Heart left ventricle (tissue), 16 donors: ENCODE measurements around the gene MORN2. TPM values are rescaled to one million over a fixed set of nuclear protein-coding genes. Genes with fewer than 3 reads are reported as not detected.

Experiments used
- ATAC-seq, 4 donors: fragments of 200-7000 bp; cut with Tn5 transposase; one replicate each; pipeline ENCODE4 v1.9.1; 2020 to 2022; ENCODE audit warnings: moderate library complexity in 4 of 4, mild to moderate bottlenecking in 3 of 4, moderate number of reproducible peaks in 1 of 4
- DNase-seq, 5 donors: peaks; one replicate each; pipeline ENCODE4 v3.0.0-alpha.2; 2020
- H3K27ac ChIP-seq, 12 donors: fragments of 200-600 bp; sonication (generic) in 4 of 12; one replicate each; pipeline versions ENCODE4 v1.5.0 to v1.8.0; 2016 to 2022; ENCODE audit warnings: mild to moderate bottlenecking in 2 of 12
- H3K27me3 ChIP-seq, 9 donors: fragments of 200-600 bp; sonication (generic) in 2 of 9; one replicate each; pipeline versions ENCODE4 v1.5.1 to v1.8.0; 2016 to 2022; ENCODE audit warnings: mild to moderate bottlenecking in 3 of 9
- H3K36me3 ChIP-seq, 9 donors: fragments of 200-600 bp; sonication (generic) in 2 of 9; one replicate each; pipeline versions ENCODE4 v1.5.0 to v1.8.0; 2018 to 2022; ENCODE audit warnings: mild to moderate bottlenecking in 2 of 9
- H3K4me1 ChIP-seq, 12 donors: fragments of 200-600 bp; sonication (generic) in 4 of 12; one replicate each; pipeline versions ENCODE4 v1.5.0 to v1.8.0; 2016 to 2022; ENCODE audit warnings: mild to moderate bottlenecking in 3 of 12
- H3K4me3 ChIP-seq, 12 donors: fragments of 200-600 bp; sonication (generic) in 4 of 12; one replicate each; pipeline versions ENCODE4 v1.5.0 to v1.8.0; 2017 to 2022; ENCODE audit warnings: mild to moderate bottlenecking in 9 of 12, moderate library complexity in 4 of 12
- H3K9me3 ChIP-seq, 12 donors: fragments of 200-600 bp; sonication (generic) in 4 of 12; one replicate each; pipeline versions ENCODE4 v1.5.0 to v1.8.0; 2016 to 2022; ENCODE audit warnings: mild to moderate bottlenecking in 1 of 12
- POLR2A ChIP-seq, 2 donors: fragments of 450-650 bp; IDR thresholded peaks; one replicate each; pipeline ENCODE4 v1.6.1; 2017; ENCODE audit warnings: antibody characterized with exemption in 2 of 2, mild to moderate bottlenecking in 2 of 2, moderate library complexity in 2 of 2
- WGBS, 4 donors: extraction: QIAGEN DNeasy Blood & Tissue Kit in 2 of 4; methylation state at CpG; one replicate each; pipeline versions ENCODE4 v1.1.5 to v1.1.7; 2013 to 2018; 5-methylcytosine and 5-hydroxymethylcytosine counted together
- intact Hi-C, 10 donors: fragments of 100-400 bp; cut with DNase I; formaldehyde crosslinking; loops; one replicate each; pipeline versions ENCODE4 v1.11.1 to v1.14.2; 2022
- polyA plus RNA-seq, 2 donors: library from polyadenylated mRNA; stranded (reverse); fragments of 200-250 nt; gene quantifications; one replicate each; pipeline ENCODE4 v1.2.3, GENCODE V29; 2013
- total RNA-seq, 9 donors: library from RNA; depleted of rRNA in 2 of 9; stranded (reverse); fragments of >200 nt in 2 of 9; fragmentation: NEBNext Ultra II Directional in 3 of 9; extraction: Animal tissue kit (Norgen Biotek cat#: 25700) in 3 of 9; gene quantifications; one replicate each; pipeline versions ENCODE4 v1.1.0 to v1.2.4, GENCODE V29; 2016 to 2023
- TF ChIP-seq, protein P1 (sequence below), 12 donors: fragments of 200-600 bp; sonication (generic) in 4 of 12; IDR thresholded peaks; one replicate each; pipeline versions ENCODE4 v1.5.0 to v1.8.0; 2018 to 2022; ENCODE audit warnings: antibody characterized with exemption in 12 of 12, mild to moderate bottlenecking in 5 of 12
- donor health status: ischemic (EF 13 %, LVEDD 7.1; RV severe dilation, severe dysfunction).
- donor health status: healthy with polysubstance abuse.
- donor health status: DM: no; HTN: yes; CAD: no.
- donor health status: DM: no; HTN: no; CAD: no.
- donor health status: ischemic (EF 25% LVEDD 6.9; RV normal size, moderate dysfunction).
- donor health status: ischemic (EF 25% LVEDD 5.7; RV mildly dilated, moderate dysfunction).
- donor health status: healthy.
- donor health status: DM: yes; HTN: yes; CAD: no.
- donor health status: ischemic (EF 35%, LVEDD 5.7; RV mildly dilated, moderate dysfunction).
- donor health status: nonischemic (EF 11% LVEDD 7.7; RV severe dilation, severe dysfunction).
- donor health status: DM: yes; HTN: yes; CAD: no.
- donor health status: PGD.
- donor health status: ischemic (EF 29% LVEDD 5.4; RV normal size, mild dysfunction).
- donor health status: nonischemic (EF 23%, LVEDD 6.1; RV moderate dilation, normal function).

MORN2 gene
- total and polyA plus RNA-seq, 11 donors: 10.5 to 39.8 (median 21.1) TPM

DNA sequence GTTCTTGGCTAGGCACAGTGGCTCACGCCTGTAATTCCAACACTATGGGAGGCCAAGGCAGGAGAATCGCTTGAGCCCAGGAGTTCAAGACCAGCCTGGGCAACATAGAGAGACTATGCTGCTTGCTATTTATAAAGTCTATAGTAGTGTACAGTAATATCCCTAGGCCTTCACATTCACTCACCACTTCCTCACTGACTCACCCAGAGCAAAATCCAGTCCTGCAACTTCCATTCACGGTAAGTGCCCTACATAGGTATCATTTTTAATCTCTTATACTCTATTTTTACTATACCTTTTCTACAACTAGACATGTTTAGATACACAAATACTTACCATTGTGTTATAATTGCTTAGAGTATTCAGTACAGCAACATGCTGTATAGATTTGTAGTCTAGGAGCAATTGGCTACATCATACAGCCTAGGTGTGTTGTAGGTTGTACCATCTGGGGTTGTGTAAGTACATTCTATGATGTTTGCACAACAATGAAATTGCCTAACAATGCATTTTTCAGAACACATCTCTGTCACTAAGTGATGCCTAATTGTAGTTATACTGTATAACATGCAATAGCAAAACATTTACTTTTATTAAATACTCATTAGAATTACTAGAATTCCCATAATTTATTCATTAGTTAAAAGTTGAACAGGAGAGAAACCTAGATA is 8.9 kb upstream of the MORN2 start:
- no peaks in the 10 kb centered on the region for H3K4me1 ChIP-seq
- peaks cover 0 to 52% (median 32%) of the 10 kb centered on the region in 9 donors for H3K36me3 ChIP-seq
- TF ChIP-seq POLR2A (IDR thresholded peaks at IDR 0.05): no peak
- TF ChIP-seq, protein P1, sequence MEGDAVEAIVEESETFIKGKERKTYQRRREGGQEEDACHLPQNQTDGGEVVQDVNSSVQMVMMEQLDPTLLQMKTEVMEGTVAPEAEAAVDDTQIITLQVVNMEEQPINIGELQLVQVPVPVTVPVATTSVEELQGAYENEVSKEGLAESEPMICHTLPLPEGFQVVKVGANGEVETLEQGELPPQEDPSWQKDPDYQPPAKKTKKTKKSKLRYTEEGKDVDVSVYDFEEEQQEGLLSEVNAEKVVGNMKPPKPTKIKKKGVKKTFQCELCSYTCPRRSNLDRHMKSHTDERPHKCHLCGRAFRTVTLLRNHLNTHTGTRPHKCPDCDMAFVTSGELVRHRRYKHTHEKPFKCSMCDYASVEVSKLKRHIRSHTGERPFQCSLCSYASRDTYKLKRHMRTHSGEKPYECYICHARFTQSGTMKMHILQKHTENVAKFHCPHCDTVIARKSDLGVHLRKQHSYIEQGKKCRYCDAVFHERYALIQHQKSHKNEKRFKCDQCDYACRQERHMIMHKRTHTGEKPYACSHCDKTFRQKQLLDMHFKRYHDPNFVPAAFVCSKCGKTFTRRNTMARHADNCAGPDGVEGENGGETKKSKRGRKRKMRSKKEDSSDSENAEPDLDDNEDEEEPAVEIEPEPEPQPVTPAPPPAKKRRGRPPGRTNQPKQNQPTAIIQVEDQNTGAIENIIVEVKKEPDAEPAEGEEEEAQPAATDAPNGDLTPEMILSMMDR (IDR thresholded peaks at IDR 0.05): no peak
- intact Hi-C loops: no loop called here
- ATAC-seq: no peak
- no peaks in the 10 kb centered on the region for H3K27me3 ChIP-seq
- peaks cover 0 to 29% (median 5%) of the 10 kb centered on the region in 12 donors for H3K9me3 ChIP-seq
- no peak for DNase-seq
- H3K27ac ChIP-seq: no peak overlapping the region
- no peak overlapping the region for H3K4me3 ChIP-seq
- WGBS, 4 donors: 97 to 99% (median 98%) methylated on average over 3 of the region's 3 CpGs

- Histone ChIP-seq H3K27ac (no peak overlapping the region), H3K4me3 (no peak overlapping the region), H3K27me3 (no peaks in the 10 kb centered on the region), H3K4me1 (peaks cover 0 to 12% (median 10%) of the 10 kb centered on the region in 12 donors), H3K9me3 (peaks cover 0 to 40% (median 5%) of the 10 kb centered on the region in 12 donors), H3K36me3 (peaks cover 0 to 18% (median 14%) of the 10 kb centered on the region in 9 donors)
- intact Hi-C loops: no loop called here
- 98 to 100% (median 99%) methylated on average over 3 of the region's 3 CpGs for WGBS, 4 donors
- no peak for TF ChIP-seq POLR2A (IDR thresholded peaks at IDR 0.05)
- TF ChIP-seq, protein P1 (IDR thresholded peaks at IDR 0.05): no peak
- DNase-seq: no peak
- no peak for ATAC-seq
Measured at GRCh38 chr2:38871432-38871831, 4.3 kb upstream of the MORN2 start.

GRCh38 chr2:38873763-38874162 is 2.0 kb upstream of the MORN2 start:
- TF ChIP-seq POLR2A (IDR thresholded peaks at IDR 0.05): no peak
- TF ChIP-seq, protein P1 (IDR thresholded peaks at IDR 0.05): no peak
- peaks cover 0 to 16% (median 15%) of the 10 kb centered on the region in 12 donors for H3K4me1 ChIP-seq
- ATAC-seq (no peak), DNase-seq (no peak)
- H3K27me3 ChIP-seq: no peaks in the 10 kb centered on the region
- no peak overlapping the region for H3K4me3 ChIP-seq
- H3K27ac ChIP-seq: no peak overlapping the region
- 75 to 77% (median 76%) methylated on average over 5 of the region's 5 CpGs for WGBS, 4 donors
- no peaks in the 10 kb centered on the region for H3K36me3 ChIP-seq
- H3K9me3 ChIP-seq: peaks cover 0 to 40% (median 5%) of the 10 kb centered on the region in 12 donors
- intact Hi-C loops: no loop called here

DNA sequence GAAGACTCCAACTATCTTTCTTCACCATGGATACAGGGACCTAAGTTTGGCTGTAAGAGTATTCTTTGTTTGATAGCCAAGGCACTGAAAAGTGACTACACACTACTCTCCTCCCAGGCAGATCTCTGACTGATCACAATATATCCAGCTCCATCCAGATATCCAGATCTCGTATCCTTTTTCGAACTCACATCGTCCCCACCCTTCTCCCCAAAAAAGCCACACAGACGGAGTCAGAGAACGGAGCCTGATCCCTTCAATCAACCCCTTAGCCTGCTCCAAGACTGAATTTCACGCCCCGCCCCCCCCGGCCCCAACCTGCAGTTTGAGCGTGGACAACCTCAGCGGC is 575 bp upstream of the MORN2 start:
- no peaks in the 10 kb centered on the region for H3K27me3 ChIP-seq
- 0 to 1% (median 1%) methylated on average over 8 to 10 of the region's 10 CpGs for whole genome bisulfite sequencing, 4 donors
- H3K9me3 ChIP-seq: peaks cover 0 to 28% (median 2%) of the 10 kb centered on the region in 12 donors
- H3K27ac ChIP-seq: peak overlapping the region in 10 of 12 donors; percentile 5 to 76 (median 59)
- intact Hi-C loops: no loop called here
- DNase-seq: no peak
- H3K4me1 ChIP-seq: peaks cover 0 to 16% (median 15%) of the 10 kb centered on the region in 12 donors
- TF ChIP-seq POLR2A (IDR thresholded peaks at IDR 0.05): no peak
- TF ChIP-seq, protein P1 (IDR thresholded peaks at IDR 0.05): no peak
- peak overlapping the region; percentile 59 to 98 (median 88) for H3K4me3 ChIP-seq
- ATAC-seq: peak in 1 of 4 donors; percentile 11
- peaks cover 0 to 4% (median under 1%) of the 10 kb centered on the region in 9 donors for H3K36me3 ChIP-seq
